ENCODE measurements around the gene PTPRS. TPM values are rescaled to one million over a fixed set of nuclear protein-coding genes. Genes with fewer than 3 reads are reported as not detected.

The PTPRS gene
- total and polyA plus RNA-seq, 9 of the 15 experiments (the other 6 are each of a cell fraction or from before 2014, with no cell fraction given): 1.1 to 49.4 (median 14.1) TPM

DNA sequence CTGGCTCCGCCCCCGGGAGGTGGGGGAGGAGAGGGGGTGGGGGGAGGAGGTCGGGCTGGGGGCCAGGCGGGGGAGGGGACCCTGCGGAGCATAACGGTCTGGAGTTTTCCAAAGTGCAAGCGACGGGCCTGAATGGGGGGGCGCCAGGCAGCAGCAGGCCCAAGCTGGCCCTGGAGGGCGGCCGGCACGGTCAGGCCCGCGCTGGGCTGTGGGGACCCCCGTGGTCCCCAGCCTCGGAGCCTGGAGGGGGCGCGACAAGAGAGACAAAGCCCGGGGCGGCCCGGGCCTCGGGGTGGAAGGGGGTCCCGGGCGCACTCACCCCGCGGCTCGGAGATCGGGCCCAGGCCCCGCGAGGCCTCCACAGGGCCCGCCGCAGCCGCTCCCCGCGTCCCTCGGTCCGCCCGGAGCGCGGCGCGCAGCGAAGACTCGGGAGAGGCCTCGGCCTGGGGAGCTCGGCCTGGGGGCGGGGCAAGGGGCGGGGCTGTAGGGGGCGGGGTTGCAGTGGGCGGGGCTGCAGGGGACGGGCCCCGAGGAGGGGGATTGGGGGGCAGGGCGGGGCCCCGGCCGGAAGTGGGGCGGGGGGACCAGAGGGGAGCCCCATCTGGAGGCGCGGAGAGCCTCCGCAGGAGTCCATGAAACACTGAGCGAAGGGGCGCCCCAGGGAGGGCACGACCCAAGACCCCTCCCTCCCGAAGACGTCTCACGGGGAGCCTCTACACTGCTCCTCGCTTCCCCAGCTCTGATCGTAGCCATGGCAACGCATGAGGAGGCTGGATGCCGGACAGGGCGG, 47.6 kb downstream of the PTPRS start (continued):
- TF ChIP-seq, protein P1, sequence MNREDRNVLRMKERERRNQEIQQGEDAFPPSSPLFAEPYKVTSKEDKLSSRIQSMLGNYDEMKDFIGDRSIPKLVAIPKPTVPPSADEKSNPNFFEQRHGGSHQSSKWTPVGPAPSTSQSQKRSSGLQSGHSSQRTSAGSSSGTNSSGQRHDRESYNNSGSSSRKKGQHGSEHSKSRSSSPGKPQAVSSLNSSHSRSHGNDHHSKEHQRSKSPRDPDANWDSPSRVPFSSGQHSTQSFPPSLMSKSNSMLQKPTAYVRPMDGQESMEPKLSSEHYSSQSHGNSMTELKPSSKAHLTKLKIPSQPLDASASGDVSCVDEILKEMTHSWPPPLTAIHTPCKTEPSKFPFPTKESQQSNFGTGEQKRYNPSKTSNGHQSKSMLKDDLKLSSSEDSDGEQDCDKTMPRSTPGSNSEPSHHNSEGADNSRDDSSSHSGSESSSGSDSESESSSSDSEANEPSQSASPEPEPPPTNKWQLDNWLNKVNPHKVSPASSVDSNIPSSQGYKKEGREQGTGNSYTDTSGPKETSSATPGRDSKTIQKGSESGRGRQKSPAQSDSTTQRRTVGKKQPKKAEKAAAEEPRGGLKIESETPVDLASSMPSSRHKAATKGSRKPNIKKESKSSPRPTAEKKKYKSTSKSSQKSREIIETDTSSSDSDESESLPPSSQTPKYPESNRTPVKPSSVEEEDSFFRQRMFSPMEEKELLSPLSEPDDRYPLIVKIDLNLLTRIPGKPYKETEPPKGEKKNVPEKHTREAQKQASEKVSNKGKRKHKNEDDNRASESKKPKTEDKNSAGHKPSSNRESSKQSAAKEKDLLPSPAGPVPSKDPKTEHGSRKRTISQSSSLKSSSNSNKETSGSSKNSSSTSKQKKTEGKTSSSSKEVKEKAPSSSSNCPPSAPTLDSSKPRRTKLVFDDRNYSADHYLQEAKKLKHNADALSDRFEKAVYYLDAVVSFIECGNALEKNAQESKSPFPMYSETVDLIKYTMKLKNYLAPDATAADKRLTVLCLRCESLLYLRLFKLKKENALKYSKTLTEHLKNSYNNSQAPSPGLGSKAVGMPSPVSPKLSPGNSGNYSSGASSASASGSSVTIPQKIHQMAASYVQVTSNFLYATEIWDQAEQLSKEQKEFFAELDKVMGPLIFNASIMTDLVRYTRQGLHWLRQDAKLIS (CRISPR knock-in tag; IDR thresholded peaks at IDR 0.05): no peak
- TF ChIP-seq GATAD2B (IDR thresholded peaks at IDR 0.05; ENCODE audit: borderline replicate concordance) (peak; percentile 74; the same call in 1 of the 2 replicates), ZNF134 (CRISPR knock-in tag; conservative IDR thresholded peaks at IDR 0.05) (no peak), POLR3A (IDR thresholded peaks at IDR 0.05; ENCODE audit: borderline replicate concordance, extremely low read depth, insufficient read depth, insufficient read length) (no peak), ZZZ3 (IDR thresholded peaks at IDR 0.05) (no peak), ZNF77 (CRISPR knock-in tag; IDR thresholded peaks at IDR 0.05) (no peak), NFXL1 (CRISPR knock-in tag; IDR thresholded peaks at IDR 0.05) (no peak), ERF (CRISPR knock-in tag; IDR thresholded peaks at IDR 0.05) (no peak), DACH1 (IDR thresholded peaks at IDR 0.05; ENCODE audit: partially characterized antibody) (no peak), ETV1 (tag; conservative IDR thresholded peaks at IDR 0.05; ENCODE audit: low read depth) (peak; percentile 57)
- TF ChIP-seq, protein P2, sequence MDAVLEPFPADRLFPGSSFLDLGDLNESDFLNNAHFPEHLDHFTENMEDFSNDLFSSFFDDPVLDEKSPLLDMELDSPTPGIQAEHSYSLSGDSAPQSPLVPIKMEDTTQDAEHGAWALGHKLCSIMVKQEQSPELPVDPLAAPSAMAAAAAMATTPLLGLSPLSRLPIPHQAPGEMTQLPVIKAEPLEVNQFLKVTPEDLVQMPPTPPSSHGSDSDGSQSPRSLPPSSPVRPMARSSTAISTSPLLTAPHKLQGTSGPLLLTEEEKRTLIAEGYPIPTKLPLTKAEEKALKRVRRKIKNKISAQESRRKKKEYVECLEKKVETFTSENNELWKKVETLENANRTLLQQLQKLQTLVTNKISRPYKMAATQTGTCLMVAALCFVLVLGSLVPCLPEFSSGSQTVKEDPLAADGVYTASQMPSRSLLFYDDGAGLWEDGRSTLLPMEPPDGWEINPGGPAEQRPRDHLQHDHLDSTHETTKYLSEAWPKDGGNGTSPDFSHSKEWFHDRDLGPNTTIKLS (IDR thresholded peaks at IDR 0.05; ENCODE audit: borderline replicate concordance, low read depth): no peak
- TF ChIP-seq, protein P3, sequence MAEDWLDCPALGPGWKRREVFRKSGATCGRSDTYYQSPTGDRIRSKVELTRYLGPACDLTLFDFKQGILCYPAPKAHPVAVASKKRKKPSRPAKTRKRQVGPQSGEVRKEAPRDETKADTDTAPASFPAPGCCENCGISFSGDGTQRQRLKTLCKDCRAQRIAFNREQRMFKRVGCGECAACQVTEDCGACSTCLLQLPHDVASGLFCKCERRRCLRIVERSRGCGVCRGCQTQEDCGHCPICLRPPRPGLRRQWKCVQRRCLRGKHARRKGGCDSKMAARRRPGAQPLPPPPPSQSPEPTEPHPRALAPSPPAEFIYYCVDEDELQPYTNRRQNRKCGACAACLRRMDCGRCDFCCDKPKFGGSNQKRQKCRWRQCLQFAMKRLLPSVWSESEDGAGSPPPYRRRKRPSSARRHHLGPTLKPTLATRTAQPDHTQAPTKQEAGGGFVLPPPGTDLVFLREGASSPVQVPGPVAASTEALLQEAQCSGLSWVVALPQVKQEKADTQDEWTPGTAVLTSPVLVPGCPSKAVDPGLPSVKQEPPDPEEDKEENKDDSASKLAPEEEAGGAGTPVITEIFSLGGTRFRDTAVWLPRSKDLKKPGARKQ (CRISPR knock-in tag; IDR thresholded peaks at IDR 0.05): no peak
- TF ChIP-seq, protein P4, sequence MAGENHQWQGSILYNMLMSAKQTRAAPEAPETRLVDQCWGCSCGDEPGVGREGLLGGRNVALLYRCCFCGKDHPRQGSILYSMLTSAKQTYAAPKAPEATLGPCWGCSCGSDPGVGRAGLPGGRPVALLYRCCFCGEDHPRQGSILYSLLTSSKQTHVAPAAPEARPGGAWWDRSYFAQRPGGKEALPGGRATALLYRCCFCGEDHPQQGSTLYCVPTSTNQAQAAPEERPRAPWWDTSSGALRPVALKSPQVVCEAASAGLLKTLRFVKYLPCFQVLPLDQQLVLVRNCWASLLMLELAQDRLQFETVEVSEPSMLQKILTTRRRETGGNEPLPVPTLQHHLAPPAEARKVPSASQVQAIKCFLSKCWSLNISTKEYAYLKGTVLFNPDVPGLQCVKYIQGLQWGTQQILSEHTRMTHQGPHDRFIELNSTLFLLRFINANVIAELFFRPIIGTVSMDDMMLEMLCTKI (IDR thresholded peaks at IDR 0.05; ENCODE audit: partially characterized antibody): no peak
- TF ChIP-seq, protein P5, sequence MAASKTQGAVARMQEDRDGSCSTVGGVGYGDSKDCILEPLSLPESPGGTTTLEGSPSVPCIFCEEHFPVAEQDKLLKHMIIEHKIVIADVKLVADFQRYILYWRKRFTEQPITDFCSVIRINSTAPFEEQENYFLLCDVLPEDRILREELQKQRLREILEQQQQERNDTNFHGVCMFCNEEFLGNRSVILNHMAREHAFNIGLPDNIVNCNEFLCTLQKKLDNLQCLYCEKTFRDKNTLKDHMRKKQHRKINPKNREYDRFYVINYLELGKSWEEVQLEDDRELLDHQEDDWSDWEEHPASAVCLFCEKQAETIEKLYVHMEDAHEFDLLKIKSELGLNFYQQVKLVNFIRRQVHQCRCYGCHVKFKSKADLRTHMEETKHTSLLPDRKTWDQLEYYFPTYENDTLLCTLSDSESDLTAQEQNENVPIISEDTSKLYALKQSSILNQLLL (CRISPR knock-in tag; IDR thresholded peaks at IDR 0.05; ENCODE audit: borderline replicate concordance): no peak
- TF ChIP-seq, protein P6, sequence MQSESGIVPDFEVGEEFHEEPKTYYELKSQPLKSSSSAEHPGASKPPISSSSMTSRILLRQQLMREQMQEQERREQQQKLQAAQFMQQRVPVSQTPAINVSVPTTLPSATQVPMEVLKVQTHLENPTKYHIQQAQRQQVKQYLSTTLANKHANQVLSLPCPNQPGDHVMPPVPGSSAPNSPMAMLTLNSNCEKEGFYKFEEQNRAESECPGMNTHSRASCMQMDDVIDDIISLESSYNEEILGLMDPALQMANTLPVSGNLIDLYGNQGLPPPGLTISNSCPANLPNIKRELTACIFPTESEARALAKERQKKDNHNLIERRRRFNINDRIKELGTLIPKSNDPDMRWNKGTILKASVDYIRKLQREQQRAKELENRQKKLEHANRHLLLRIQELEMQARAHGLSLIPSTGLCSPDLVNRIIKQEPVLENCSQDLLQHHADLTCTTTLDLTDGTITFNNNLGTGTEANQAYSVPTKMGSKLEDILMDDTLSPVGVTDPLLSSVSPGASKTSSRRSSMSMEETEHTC (IDR thresholded peaks at IDR 0.05): no peak

Measured in K562 (cell line).